Breast epithelium (tissue), 4 donors: ENCODE measurements around the gene SLC39A11. TPM values are rescaled to one million over a fixed set of nuclear protein-coding genes. Genes with fewer than 3 reads are reported as not detected.

Experiments used
- DNase-seq, 2 donors: peaks; one replicate each; pipeline ENCODE4 v3.0.0-alpha.2; 2019; ENCODE audit warnings: low spot score in 2 of 2
- H3K27ac ChIP-seq, 2 donors: fragments of 200-600 bp; sonication (generic) in 1 of 2; one replicate each; pipeline ENCODE4 v1.5.1; 2016 to 2019; ENCODE audit warnings: mild to moderate bottlenecking in 1 of 2
- H3K27me3 ChIP-seq, 2 donors: fragments of 200-600 bp; sonication (generic) in 1 of 2; one replicate each; pipeline versions ENCODE4 v1.5.1 to v1.6.0; 2017 to 2019; ENCODE audit warnings: control low read depth in 1 of 2, mild to moderate bottlenecking in 1 of 2
- H3K36me3 ChIP-seq: fragments of 200-600 bp; one replicate; pipeline ENCODE4 v1.5.1; 2019
- H3K4me1 ChIP-seq, 2 donors: fragments of 200-600 bp; sonication (generic); one replicate each; pipeline ENCODE4 v1.5.1; 2016 to 2019; ENCODE audit warnings: control low read depth in 1 of 2
- H3K4me3 ChIP-seq, 3 donors: fragments of 200-600 bp; sonication (generic); 1 replicate in 2 of 3; 2 replicates in 1 of 3; pipeline ENCODE4 v1.5.1; 2016 to 2019; ENCODE audit warnings: mild to moderate bottlenecking in 3 of 3, moderate library complexity in 2 of 3
- H3K9me3 ChIP-seq, 2 donors: fragments of 200-600 bp; sonication (generic) in 1 of 2; one replicate each; pipeline ENCODE4 v1.5.1; 2016 to 2019; ENCODE audit warnings: control low read depth in 1 of 2
- POLR2A ChIP-seq: fragments of 450-650 bp; IDR thresholded peaks from one replicate; pipeline ENCODE4 v1.6.1; 2016; ENCODE audit warnings: antibody characterized with exemption, mild to moderate bottlenecking, moderate library complexity
- POLR2AphosphoS5 ChIP-seq, 3 donors: sonication (generic); formaldehyde crosslinking; IDR thresholded peaks; one replicate each; pipeline ENCODE4 v1.6.1; 2017; ENCODE audit warnings: antibody characterized with exemption in 3 of 3
- intact Hi-C: fragments of 100-400 bp; cut with DNase I; formaldehyde crosslinking; loops from one replicate; pipeline ENCODE4 v1.15.1; 2023; ENCODE audit warnings: low total_unique reads
- total RNA-seq, 3 donors: library from RNA; depleted of rRNA; stranded (reverse); fragments of >200 nt; gene quantifications; one replicate each; pipeline ENCODE4 v1.1.0, GENCODE V29; 2016
- TF ChIP-seq, protein P1 (sequence below), 3 donors: fragments of 450-650 bp; IDR thresholded peaks; one replicate each; pipeline ENCODE4 v1.5.1; 2016 to 2017; ENCODE audit warnings: antibody characterized with exemption in 3 of 3, mild to moderate bottlenecking in 3 of 3, moderate library complexity in 3 of 3

SLC39A11 gene
- total RNA-seq, 3 donors from 2014 or later = 31.8 to 54.6 (median 47.0) TPM

DNA sequence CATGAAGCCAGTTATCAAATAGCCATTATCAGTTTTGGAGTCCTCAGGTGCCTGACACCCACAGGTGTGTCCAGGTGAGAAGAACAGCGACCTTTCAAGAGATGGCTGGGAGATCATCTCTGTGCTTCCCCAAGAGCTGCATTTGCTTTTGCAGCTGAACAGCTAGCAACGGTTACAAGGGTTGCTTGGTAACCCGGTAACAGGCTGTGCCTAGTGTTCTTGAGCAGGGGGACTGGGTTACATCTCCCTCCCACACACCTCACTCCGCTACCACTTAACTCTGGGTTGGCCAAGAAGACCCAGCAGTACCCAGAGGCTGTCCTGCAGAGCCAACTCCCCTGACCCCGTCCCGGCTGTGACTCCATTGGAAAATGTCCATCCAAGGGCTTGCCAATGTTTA, 147.0 kb downstream of the SLC39A11 start:
- TF ChIP-seq POLR2AphosphoS5 (IDR thresholded peaks at IDR 0.05) = no peak
- TF ChIP-seq, protein P1, sequence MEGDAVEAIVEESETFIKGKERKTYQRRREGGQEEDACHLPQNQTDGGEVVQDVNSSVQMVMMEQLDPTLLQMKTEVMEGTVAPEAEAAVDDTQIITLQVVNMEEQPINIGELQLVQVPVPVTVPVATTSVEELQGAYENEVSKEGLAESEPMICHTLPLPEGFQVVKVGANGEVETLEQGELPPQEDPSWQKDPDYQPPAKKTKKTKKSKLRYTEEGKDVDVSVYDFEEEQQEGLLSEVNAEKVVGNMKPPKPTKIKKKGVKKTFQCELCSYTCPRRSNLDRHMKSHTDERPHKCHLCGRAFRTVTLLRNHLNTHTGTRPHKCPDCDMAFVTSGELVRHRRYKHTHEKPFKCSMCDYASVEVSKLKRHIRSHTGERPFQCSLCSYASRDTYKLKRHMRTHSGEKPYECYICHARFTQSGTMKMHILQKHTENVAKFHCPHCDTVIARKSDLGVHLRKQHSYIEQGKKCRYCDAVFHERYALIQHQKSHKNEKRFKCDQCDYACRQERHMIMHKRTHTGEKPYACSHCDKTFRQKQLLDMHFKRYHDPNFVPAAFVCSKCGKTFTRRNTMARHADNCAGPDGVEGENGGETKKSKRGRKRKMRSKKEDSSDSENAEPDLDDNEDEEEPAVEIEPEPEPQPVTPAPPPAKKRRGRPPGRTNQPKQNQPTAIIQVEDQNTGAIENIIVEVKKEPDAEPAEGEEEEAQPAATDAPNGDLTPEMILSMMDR (IDR thresholded peaks at IDR 0.05) = no peak
- no peak for TF ChIP-seq POLR2A
- no peak overlapping the region for H3K27ac ChIP-seq

DNA sequence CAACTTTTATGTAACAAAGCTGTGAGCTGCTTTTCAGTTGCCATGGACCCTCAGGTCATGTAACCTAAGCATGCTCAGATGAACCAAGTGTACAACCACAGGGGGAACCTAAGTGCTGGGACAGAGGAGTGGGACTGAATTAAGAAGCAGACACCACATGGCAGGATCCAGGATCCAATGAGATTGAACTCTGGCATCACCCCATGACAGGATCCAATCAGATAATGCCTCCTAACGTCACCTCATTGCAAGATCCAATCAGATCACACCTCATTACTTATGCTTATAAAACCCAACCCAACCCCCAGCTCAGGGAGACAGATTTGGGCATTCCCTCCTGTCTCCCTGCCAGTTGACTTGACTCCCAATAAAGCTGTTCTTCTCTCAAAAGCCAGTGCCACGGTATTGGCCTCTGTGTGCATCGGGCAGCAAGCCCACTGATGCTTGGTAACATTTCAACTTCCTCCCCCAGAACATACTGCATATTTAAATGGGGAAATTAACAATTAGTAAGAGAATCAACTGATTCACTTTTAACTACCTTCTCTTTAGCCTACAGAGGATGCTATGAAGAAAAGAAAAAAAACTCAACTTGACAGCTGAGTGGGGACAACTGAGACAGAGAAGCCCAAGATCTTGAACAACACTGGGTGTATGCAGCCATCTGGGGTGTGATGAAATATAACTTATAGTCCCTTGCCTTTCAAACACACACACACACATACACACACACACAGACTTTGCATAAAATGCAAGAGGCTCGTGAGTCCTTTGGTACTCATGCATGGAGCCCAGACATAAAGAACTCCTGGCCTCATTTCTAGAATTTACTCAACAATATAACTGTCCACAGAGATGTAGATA, 148.4 kb downstream of the SLC39A11 start:
- Histone ChIP-seq H3K27ac (no peak overlapping the region), H3K36me3 (no peaks in the 10 kb centered on the region), H3K4me3 (no peak overlapping the region), H3K9me3 (no peaks in the 10 kb centered on the region), H3K4me1 (no peaks in the 10 kb centered on the region), H3K27me3 (no peaks in the 10 kb centered on the region)
- TF ChIP-seq, protein P1 (IDR thresholded peaks at IDR 0.05) = no peak
- no peak for TF ChIP-seq POLR2AphosphoS5 (IDR thresholded peaks at IDR 0.05)
- TF ChIP-seq POLR2A = no peak
- intact Hi-C loops = no loop called here
- no peak for DNase-seq

More for the DNA sequence above, 147.0 kb downstream of the SLC39A11 start:
- intact Hi-C loops = no loop called here
- Histone ChIP-seq H3K36me3 (no peaks in the 10 kb centered on the region), H3K9me3 (no peaks in the 10 kb centered on the region), H3K27me3 (no peaks in the 10 kb centered on the region), H3K4me3 (no peak overlapping the region), H3K4me1 (no peaks in the 10 kb centered on the region)
- DNase-seq = no peak

DNA sequence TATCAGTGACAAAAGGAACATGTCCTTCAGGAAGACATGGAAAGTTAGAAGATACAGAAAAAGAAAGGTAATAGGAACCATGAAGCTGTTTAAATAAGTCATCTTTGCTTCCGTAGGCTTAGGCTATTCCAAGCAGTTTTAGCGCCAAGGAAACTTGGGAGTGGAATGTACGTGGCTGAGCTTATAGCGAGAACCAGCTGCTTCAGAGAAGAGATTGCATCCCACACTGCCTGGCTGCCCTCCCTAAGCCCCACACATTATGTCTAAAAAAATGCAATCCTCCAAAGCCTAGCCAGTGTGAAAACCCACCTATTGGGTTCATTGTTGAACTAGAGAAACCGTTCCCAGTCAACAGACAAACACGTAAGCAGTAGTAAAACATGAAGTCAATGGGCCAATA, 149.9 kb downstream of the SLC39A11 start:
- Histone ChIP-seq H3K27ac (no peak overlapping the region), H3K27me3 (no peaks in the 10 kb centered on the region), H3K36me3 (no peaks in the 10 kb centered on the region), H3K4me3 (no peak overlapping the region), H3K4me1 (no peaks in the 10 kb centered on the region), H3K9me3 (no peaks in the 10 kb centered on the region)
- intact Hi-C loops = no loop called here
- no peak for TF ChIP-seq POLR2AphosphoS5 (IDR thresholded peaks at IDR 0.05)
- TF ChIP-seq, protein P1 (IDR thresholded peaks at IDR 0.05) = no peak
- no peak for TF ChIP-seq POLR2A
- no peak for DNase-seq

DNA sequence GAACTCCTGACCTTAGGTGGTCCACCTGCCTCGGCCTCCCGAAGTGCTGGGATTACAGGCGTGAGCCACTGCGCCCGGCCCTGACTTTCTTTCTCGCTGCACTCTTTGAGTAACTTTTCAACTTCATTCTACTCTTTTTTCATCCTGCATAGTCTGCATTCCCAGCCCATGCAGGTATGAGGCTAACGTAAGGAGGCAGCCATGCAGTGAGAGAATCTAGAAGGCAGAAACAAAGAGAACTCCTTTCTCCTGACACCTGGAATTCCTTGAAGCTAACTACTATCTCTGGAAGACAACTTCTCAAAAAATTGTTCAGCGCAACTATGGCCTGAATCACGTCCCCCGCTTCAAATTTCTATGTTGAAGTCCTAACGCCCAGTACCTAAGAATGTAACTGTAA, 152.0 kb downstream of the SLC39A11 start:
- no peak for DNase-seq
- H3K36me3 ChIP-seq = no peaks in the 10 kb centered on the region
- no peaks in the 10 kb centered on the region for H3K27me3 ChIP-seq
- no peak overlapping the region for H3K27ac ChIP-seq
- intact Hi-C loops = no loop called here
- no peaks in the 10 kb centered on the region for H3K9me3 ChIP-seq
- no peaks in the 10 kb centered on the region for H3K4me1 ChIP-seq
- no peak overlapping the region for H3K4me3 ChIP-seq
- TF ChIP-seq, protein P1 (IDR thresholded peaks at IDR 0.05) = no peak
- no peak for TF ChIP-seq POLR2A
- no peak for TF ChIP-seq POLR2AphosphoS5 (IDR thresholded peaks at IDR 0.05)

DNA sequence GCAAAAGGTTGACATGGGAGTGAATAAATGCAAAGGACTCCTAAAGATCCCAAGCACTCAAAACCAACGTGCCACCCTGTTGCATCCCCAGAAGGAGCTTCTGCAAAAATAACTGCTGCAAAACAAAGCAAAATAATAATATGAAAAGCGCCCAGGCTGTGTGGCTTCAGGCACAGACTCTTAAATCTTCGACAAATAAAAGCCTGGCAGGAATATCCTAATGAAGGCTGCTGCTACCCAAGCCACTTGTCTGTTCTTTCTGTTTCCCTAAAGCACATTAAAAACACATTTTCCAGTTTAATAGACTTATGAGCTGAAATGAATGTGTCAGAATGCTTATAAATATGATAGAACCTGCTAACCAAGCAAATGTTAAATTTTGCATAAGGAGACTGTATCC, 154.0 kb downstream of the SLC39A11 start:
- Histone ChIP-seq H3K4me1 (no peaks in the 10 kb centered on the region), H3K9me3 (no peaks in the 10 kb centered on the region), H3K27me3 (no peaks in the 10 kb centered on the region), H3K36me3 (no peaks in the 10 kb centered on the region), H3K4me3 (no peak overlapping the region), H3K27ac (no peak overlapping the region)
- TF ChIP-seq, protein P1 (IDR thresholded peaks at IDR 0.05) = no peak
- TF ChIP-seq POLR2AphosphoS5 (IDR thresholded peaks at IDR 0.05) (no peak), POLR2A (no peak)
- no peak for DNase-seq
- intact Hi-C loops = no loop called here
